GM12872 (cell line): ENCODE data around the gene AQP12B.

Source experiments
- TF ChIP-seq, protein P1 (sequence below): IDR thresholded peaks from 3 replicates; pipeline ENCODE4 v1.5.1; 2011; ENCODE audit warnings: low read depth, mild to moderate bottlenecking, low read length, moderate library complexity; ENCODE audit not compliant: insufficient read depth

AQP12B gene

DNA sequence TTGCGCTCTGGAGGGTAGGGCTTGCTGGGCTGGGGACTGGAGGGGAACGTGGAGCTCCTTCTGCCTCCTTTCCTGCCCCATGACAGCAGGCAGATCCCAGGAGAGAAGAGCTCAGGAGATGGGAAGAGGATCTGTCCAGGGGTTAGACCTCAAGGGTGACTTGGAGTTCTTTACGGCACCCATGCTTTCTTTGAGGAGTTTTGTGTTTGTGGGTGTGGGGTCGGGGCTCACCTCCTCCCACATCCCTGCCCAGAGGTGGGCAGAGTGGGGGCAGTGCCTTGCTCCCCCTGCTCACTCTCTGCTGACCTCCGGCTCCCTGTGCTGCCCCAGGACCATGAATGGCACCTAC is 53.1 kb downstream of the AQP12B start:
- TF ChIP-seq, protein P1, sequence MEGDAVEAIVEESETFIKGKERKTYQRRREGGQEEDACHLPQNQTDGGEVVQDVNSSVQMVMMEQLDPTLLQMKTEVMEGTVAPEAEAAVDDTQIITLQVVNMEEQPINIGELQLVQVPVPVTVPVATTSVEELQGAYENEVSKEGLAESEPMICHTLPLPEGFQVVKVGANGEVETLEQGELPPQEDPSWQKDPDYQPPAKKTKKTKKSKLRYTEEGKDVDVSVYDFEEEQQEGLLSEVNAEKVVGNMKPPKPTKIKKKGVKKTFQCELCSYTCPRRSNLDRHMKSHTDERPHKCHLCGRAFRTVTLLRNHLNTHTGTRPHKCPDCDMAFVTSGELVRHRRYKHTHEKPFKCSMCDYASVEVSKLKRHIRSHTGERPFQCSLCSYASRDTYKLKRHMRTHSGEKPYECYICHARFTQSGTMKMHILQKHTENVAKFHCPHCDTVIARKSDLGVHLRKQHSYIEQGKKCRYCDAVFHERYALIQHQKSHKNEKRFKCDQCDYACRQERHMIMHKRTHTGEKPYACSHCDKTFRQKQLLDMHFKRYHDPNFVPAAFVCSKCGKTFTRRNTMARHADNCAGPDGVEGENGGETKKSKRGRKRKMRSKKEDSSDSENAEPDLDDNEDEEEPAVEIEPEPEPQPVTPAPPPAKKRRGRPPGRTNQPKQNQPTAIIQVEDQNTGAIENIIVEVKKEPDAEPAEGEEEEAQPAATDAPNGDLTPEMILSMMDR = no peak

DNA sequence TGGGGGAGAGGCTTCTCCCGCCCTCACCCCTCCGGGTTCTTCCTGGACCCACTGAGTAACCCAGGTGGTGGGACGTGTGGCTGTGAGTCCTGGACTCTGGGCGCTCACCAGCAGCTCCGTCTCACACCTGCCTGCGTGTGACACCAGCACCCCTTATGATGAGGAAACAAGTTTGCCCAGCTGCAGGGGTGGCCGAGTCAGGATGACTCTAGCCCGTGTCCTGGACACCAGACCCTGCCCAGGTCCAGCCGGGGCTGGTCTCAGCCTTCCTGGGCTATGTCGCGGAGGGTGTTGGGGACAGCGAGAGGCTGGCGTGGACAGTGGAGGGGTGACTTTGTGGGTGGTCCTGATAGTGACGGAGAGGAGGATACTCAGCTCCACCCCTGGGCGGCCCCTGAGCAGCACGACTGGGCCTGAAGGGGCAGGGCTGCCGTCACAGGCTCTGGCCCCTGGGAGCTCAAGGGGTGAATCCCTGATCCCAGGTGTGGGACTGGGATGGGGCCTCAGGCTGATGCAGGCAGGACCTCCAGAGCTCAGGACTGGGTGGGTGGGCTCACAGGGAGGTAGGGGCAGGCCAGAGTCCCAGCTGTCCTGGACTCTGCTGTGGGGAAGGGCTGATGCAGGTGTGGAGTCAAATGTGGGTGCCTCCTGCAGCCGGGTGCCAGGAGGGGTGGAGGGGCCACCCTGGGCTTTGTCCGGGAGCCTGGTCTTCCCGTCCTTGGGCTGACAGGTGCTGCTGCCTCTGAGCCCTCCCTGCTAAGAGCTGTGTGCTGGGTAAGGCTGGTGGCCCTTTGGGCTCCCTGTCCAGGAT is 53.7 kb downstream of the AQP12B start:
- TF ChIP-seq, protein P1 = no peak

DNA sequence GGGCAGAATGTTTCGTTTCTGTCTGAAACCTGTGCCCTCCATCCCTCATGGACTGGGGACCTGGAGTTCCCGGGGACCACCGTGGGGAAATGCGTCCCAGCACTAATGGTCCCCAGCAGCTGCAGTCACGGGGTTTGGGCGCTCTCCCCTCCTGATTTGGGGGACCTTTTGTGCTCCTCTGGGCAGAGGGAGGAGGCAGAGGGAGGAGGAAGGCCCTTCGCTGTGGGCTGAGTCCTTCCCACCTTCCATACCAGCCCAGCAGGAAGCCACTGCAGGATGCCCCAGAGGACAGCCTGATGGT is 54.2 kb downstream of the AQP12B start:
- TF ChIP-seq, protein P1 = no peak

DNA sequence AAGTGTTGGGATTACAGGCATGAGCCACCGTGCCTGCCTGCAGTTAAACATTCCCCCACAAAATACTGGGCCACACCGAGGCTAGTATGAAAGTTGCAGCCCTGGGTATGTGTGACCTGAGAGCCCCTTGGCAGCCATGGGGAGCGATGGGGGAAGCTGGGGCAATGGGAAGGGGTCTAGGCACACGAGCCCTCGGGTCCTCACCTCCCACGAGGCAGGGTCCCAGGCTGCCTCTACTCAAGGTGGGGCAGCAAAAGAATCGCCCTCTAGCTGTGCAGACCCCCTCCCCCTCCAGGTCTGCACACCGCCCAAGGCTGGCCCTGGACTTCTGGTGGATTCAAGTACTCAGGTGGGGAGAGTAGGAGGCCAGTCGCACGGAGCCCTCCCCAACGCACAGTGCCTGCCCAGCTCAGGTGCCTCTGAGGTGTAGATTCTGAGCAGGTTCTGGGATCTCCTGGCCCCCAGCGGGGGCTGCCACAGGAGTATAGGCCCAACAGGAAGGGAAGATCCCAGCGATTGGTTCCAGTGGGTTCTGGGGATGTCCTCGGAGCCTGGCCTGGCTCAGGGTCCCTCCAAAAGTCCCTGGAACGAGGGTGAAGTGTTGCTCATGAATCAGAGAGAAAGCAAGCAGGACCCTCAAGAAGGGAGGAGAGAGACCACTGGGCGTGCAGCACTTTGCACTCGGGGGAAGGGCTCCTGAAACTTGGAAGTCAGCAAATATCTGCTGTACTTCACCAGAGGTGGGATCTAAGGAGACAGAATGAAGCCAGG is 54.8 kb downstream of the AQP12B start:
- TF ChIP-seq, protein P1 = no peak

DNA sequence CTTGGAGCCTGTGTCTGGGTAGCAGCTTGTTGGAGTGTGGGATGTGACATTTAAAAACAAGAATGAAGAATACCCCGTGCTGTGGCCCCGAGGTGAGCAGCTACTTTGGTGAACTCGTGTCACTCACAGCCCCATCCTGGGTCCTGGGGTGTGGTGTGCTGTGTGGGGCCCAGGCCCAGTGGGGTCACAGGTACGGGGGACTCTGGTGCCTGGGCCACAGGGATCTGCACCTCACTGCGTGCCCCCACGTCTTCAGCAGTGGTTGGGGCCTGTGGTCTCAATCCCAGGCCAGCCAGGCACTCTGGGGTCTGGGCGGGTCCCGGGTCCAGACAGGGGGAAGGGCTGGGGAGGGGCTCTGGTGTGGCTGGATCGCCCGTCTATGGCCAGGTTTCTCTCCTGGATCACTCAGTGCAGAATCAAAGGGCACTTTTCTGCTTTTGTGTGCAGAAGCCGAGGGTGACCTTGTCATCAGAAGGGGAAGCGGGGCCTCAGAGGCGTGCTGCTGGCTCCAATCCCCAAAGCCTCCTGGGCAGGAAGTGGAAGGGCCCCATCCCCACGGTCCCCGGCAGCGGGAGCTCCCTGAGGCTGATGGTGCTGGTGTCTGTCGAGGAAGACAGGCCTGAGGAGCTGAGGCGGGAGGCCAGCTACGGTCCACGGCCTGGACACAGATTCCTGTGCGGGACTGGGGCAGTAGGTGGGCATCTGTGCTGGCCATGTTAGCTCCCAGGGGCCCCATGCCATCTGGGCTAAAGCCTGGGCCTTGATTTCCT is 56.0 kb downstream of the AQP12B start:
- TF ChIP-seq, protein P1 = no peak
